ENCODE results near the gene THRA. TPM values are rescaled to one million over a fixed set of nuclear protein-coding genes. Genes with fewer than 3 reads are reported as not detected.

The THRA gene
- total RNA-seq, 1 experiment from 2014 or later, result 11.7 TPM

DNA sequence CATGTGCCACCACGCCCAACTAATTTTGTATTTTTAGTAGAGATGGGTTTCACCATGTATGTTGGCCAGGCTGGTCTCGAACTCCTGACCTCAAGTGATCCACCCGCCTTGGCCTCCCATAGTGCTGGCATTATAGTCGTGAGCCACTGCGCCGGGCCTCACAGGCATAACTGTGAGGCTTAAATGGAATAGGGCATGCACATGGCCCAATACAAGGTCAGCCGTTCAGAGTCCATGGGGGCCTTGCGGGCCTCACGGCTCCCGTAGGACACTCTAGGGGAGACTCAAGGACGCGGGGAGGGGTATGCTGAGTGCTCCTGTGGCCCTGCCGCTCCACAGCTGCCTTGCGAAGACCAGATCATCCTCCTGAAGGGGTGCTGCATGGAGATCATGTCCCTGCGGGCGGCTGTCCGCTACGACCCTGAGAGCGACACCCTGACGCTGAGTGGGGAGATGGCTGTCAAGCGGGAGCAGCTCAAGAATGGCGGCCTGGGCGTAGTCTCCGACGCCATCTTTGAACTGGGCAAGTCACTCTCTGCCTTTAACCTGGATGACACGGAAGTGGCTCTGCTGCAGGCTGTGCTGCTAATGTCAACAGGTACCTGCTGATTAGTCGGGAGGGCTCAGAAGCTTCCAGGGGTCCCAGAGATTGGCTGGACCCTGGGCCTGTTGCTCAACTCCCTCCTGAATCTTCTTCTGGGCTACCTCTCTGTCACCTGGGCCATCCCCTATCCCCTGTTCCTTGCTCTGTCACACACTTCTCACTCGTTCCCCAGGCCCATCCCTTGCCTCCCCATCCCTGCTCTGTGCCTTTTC, 25.3 kb downstream of the THRA start:
- intact Hi-C loops (cut with micrococcal nuclease; ENCODE audit: unreplicated experiment), result no loop called here
- H3K27ac ChIP-seq (ENCODE audit: low read length), result no peak overlapping the region
- H3K36me3 ChIP-seq (ENCODE audit: control insufficient read depth, insufficient read depth, low read length), result 0 out of 2 replicates have a peak, but pooled peaks cover 1% of the 10 kb centered on the region
- no peaks in the 10 kb centered on the region for H3K27me3 ChIP-seq (ENCODE audit: control insufficient read depth, insufficient read depth, low read length)
- no TSS peak for BruUV-seq (replicated peaks)
- no peak overlapping the region for H3K4me3 ChIP-seq (ENCODE audit: low read depth in 2 of 2, low read length in 2 of 2)
- DNase-seq (ENCODE audit: low read depth, low spot score), result no peak
- in situ Hi-C loops (cut with HindIII; ENCODE audit: low pct_unique_long_range_greater_than_20kb, low sequenced_read_pairs), result no loop called here
- no peaks in the 10 kb centered on the region for H3K9me3 ChIP-seq (ENCODE audit: control insufficient read depth, insufficient read depth, low read depth, low read length)
- no peak for ATAC-seq
- TF ChIP-seq POLR2AphosphoS5 (IDR thresholded peaks at IDR 0.05; ENCODE audit: low read depth, low read length) (no peak), SIN3A (IDR thresholded peaks at IDR 0.05; ENCODE audit: borderline replicate concordance, insufficient read depth, low read depth, low read length) (no peak), TCF7L2 (IDR thresholded peaks at IDR 0.05; ENCODE audit: low read depth, low read length) (no peak)
- TF ChIP-seq, protein P1, sequence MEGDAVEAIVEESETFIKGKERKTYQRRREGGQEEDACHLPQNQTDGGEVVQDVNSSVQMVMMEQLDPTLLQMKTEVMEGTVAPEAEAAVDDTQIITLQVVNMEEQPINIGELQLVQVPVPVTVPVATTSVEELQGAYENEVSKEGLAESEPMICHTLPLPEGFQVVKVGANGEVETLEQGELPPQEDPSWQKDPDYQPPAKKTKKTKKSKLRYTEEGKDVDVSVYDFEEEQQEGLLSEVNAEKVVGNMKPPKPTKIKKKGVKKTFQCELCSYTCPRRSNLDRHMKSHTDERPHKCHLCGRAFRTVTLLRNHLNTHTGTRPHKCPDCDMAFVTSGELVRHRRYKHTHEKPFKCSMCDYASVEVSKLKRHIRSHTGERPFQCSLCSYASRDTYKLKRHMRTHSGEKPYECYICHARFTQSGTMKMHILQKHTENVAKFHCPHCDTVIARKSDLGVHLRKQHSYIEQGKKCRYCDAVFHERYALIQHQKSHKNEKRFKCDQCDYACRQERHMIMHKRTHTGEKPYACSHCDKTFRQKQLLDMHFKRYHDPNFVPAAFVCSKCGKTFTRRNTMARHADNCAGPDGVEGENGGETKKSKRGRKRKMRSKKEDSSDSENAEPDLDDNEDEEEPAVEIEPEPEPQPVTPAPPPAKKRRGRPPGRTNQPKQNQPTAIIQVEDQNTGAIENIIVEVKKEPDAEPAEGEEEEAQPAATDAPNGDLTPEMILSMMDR (IDR thresholded peaks at IDR 0.05), result no peak
- TF ChIP-seq, protein P2, sequence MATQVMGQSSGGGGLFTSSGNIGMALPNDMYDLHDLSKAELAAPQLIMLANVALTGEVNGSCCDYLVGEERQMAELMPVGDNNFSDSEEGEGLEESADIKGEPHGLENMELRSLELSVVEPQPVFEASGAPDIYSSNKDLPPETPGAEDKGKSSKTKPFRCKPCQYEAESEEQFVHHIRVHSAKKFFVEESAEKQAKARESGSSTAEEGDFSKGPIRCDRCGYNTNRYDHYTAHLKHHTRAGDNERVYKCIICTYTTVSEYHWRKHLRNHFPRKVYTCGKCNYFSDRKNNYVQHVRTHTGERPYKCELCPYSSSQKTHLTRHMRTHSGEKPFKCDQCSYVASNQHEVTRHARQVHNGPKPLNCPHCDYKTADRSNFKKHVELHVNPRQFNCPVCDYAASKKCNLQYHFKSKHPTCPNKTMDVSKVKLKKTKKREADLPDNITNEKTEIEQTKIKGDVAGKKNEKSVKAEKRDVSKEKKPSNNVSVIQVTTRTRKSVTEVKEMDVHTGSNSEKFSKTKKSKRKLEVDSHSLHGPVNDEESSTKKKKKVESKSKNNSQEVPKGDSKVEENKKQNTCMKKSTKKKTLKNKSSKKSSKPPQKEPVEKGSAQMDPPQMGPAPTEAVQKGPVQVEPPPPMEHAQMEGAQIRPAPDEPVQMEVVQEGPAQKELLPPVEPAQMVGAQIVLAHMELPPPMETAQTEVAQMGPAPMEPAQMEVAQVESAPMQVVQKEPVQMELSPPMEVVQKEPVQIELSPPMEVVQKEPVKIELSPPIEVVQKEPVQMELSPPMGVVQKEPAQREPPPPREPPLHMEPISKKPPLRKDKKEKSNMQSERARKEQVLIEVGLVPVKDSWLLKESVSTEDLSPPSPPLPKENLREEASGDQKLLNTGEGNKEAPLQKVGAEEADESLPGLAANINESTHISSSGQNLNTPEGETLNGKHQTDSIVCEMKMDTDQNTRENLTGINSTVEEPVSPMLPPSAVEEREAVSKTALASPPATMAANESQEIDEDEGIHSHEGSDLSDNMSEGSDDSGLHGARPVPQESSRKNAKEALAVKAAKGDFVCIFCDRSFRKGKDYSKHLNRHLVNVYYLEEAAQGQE (IDR thresholded peaks at IDR 0.05; ENCODE audit: insufficient read depth in 1 of 2, low read depth in 2 of 2, low read length in 1 of 2), result no peak
- ChIA-PET CTCF (interaction anchor here (1.0 kb wide), 1 partner anchor 12 kb away, joined by 4 read pairs; no protein-coding TSS in a partner anchor), POLR2A (no interaction called here)
- peaks cover 18% of the 10 kb centered on the region for H3K4me1 ChIP-seq (ENCODE audit: control insufficient read depth, insufficient read depth, low read length)

DNA sequence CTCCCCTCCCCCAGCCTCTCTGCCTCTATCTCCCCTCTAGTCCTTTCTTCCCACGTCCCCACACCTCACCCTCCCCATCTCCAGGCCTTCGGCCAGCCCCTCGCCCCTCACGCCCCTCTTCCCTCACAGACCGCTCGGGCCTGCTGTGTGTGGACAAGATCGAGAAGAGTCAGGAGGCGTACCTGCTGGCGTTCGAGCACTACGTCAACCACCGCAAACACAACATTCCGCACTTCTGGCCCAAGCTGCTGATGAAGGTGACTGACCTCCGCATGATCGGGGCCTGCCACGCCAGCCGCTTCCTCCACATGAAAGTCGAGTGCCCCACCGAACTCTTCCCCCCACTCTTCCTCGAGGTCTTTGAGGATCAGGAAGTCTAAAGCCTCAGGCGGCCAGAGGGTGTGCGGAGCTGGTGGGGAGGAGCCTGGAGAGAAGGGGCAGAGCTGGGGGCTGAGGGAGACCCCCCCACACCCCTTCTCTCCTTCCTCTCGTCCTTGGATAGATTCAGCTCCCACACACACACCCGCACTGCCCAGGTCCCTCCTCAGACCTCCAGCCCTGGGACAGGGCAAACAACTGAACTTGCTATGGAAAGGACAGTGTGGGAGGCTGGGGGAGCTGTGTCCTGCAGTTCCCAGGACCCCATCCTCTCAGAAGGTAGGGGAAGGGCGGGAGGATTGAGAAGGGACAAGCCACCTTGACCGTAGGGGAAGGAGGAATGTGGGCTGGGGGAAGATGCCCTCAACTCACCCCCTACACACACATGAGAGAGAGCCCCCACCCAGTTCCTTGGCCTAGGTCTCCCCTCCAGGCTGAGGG, 26.5 kb downstream of the THRA start:
- DNase-seq (ENCODE audit: low read depth, low spot score) (no peak), ATAC-seq (no peak)
- CTCF ChIA-PET, result interaction anchor here (0.6 to 1.1 kb wide), 3 partner anchors 11 to 53 kb away, joined by 3 to 6 read pairs (median 5); no protein-coding TSS in a partner anchor
- Histone ChIP-seq H3K36me3 (ENCODE audit: control insufficient read depth, insufficient read depth, low read length) (0 out of 2 replicates have a peak, but pooled peaks cover 2% of the 10 kb centered on the region), H3K4me1 (ENCODE audit: control insufficient read depth, insufficient read depth, low read length) (peaks cover 18% of the 10 kb centered on the region), H3K27me3 (ENCODE audit: control insufficient read depth, insufficient read depth, low read length) (no peaks in the 10 kb centered on the region), H3K9me3 (ENCODE audit: control insufficient read depth, insufficient read depth, low read depth, low read length) (no peaks in the 10 kb centered on the region), H3K4me3 (ENCODE audit: low read depth in 2 of 2, low read length in 2 of 2) (no peak overlapping the region), H3K27ac (ENCODE audit: low read length) (no peak overlapping the region)
- intact Hi-C loops (cut with micrococcal nuclease; ENCODE audit: unreplicated experiment) (no loop called here), in situ Hi-C loops (cut with HindIII; ENCODE audit: low pct_unique_long_range_greater_than_20kb, low sequenced_read_pairs) (no loop called here)
- no TSS peak for BruUV-seq (replicated peaks)
- TF ChIP-seq TCF7L2 (IDR thresholded peaks at IDR 0.05; ENCODE audit: low read depth, low read length), result no peak
- no peak for TF ChIP-seq SIN3A (IDR thresholded peaks at IDR 0.05; ENCODE audit: borderline replicate concordance, insufficient read depth, low read depth, low read length)
- TF ChIP-seq, protein P2 (IDR thresholded peaks at IDR 0.05; ENCODE audit: insufficient read depth in 1 of 2, low read depth in 2 of 2, low read length in 1 of 2), result no peak
- no peak for TF ChIP-seq POLR2AphosphoS5 (IDR thresholded peaks at IDR 0.05; ENCODE audit: low read depth, low read length)
- TF ChIP-seq, protein P1 (IDR thresholded peaks at IDR 0.05), result no peak
- POLR2A ChIA-PET, result interaction anchor here (0.6 kb wide), 1 partner anchor 10 kb away, joined by 3 read pairs; no protein-coding TSS in a partner anchor

Data from Panc1 (cell line).